Neuron (in vitro differentiated cells): ENCODE measurements around the gene WNT5B.

Source experiments
- H2AFZ ChIP-seq: one replicate; pipeline ENCODE4 v1.6.1; 2013; ENCODE audit warnings: low read depth, mild to moderate bottlenecking, inconsistent platforms, low read length, moderate library complexity
- H3K27me3 ChIP-seq: one replicate; pipeline ENCODE4 v1.6.1; 2013; ENCODE audit warnings: low read length; ENCODE audit not compliant: insufficient read depth
- H3K36me3 ChIP-seq: one replicate; pipeline ENCODE4 v1.6.1; 2013; ENCODE audit warnings: low read length; ENCODE audit not compliant: insufficient read depth
- H3K4me1 ChIP-seq: one replicate; pipeline ENCODE4 v1.6.1; 2013; ENCODE audit warnings: low read length; ENCODE audit not compliant: insufficient read depth
- H3K4me3 ChIP-seq: 2 replicates; pipeline ENCODE4 v1.5.1; 2013; ENCODE audit warnings: mild to moderate bottlenecking, low read length, moderate library complexity
- H3K9me3 ChIP-seq: one replicate; pipeline ENCODE4 v1.6.1; 2013; ENCODE audit warnings: low read length

WNT5B gene

GRCh38 chr12:1606021-1606622, 22.9 kb upstream of the WNT5B start:
- H3K4me1 ChIP-seq, result peaks cover 16% of the 10 kb centered on the region
- peaks cover 8% of the 10 kb centered on the region for H3K27me3 ChIP-seq
- H3K9me3 ChIP-seq, result no peaks in the 10 kb centered on the region
- H2AFZ ChIP-seq, result peak overlapping the region; percentile 21
- no peaks in the 10 kb centered on the region for H3K36me3 ChIP-seq
- peak overlapping the region; percentile 34 for H3K4me3 ChIP-seq

- H3K9me3 ChIP-seq, result no peaks in the 10 kb centered on the region
- H3K36me3 ChIP-seq, result no peaks in the 10 kb centered on the region
- H3K27me3 ChIP-seq, result peaks cover 8% of the 10 kb centered on the region
- no peak overlapping the region for H3K4me3 ChIP-seq
- peaks cover 34% of the 10 kb centered on the region for H3K4me1 ChIP-seq
- H2AFZ ChIP-seq, result no peak overlapping the region
Measured at GRCh38 chr12:1607940-1608712, 20.9 kb upstream of the WNT5B start.

- peaks cover 3% of the 10 kb centered on the region for H3K27me3 ChIP-seq
- no peaks in the 10 kb centered on the region for H3K9me3 ChIP-seq
- no peak overlapping the region for H3K4me3 ChIP-seq
- H2AFZ ChIP-seq, result no peak overlapping the region
- peaks cover 34% of the 10 kb centered on the region for H3K4me1 ChIP-seq
- no peaks in the 10 kb centered on the region for H3K36me3 ChIP-seq
Measured at GRCh38 chr12:1608713-1609119, 20.3 kb upstream of the WNT5B start.

GRCh38 chr12:1610072-1610643, 18.9 kb upstream of the WNT5B start:
- Histone ChIP-seq H3K9me3 (no peaks in the 10 kb centered on the region), H3K4me1 (peaks cover 31% of the 10 kb centered on the region), H2AFZ (no peak overlapping the region), H3K27me3 (peaks cover 2% of the 10 kb centered on the region), H3K36me3 (no peaks in the 10 kb centered on the region), H3K4me3 (no peak overlapping the region)

GRCh38 chr12:1611803-1612572, 17.0 kb upstream of the WNT5B start:
- Histone ChIP-seq H3K4me3 (peak overlapping the region; percentile 4), H3K36me3 (no peaks in the 10 kb centered on the region), H3K4me1 (peaks cover 19% of the 10 kb centered on the region)

GRCh38 chr12:1613860-1614259, 15.2 kb upstream of the WNT5B start:
- Histone ChIP-seq H3K4me3 (no peak overlapping the region), H3K9me3 (no peaks in the 10 kb centered on the region), H3K27me3 (peaks cover 2% of the 10 kb centered on the region), H3K4me1 (peaks cover 19% of the 10 kb centered on the region), H2AFZ (no peak overlapping the region), H3K36me3 (no peaks in the 10 kb centered on the region)

More at GRCh38 chr12:1611803-1612572, 17.0 kb upstream of the WNT5B start:
- no peaks in the 10 kb centered on the region for H3K9me3 ChIP-seq
- peaks cover 2% of the 10 kb centered on the region for H3K27me3 ChIP-seq
- peak overlapping the region; percentile 27 for H2AFZ ChIP-seq

- H3K27me3 ChIP-seq, result peaks cover 2% of the 10 kb centered on the region
- peaks cover 19% of the 10 kb centered on the region for H3K4me1 ChIP-seq
- no peak overlapping the region for H3K4me3 ChIP-seq
- H2AFZ ChIP-seq, result no peak overlapping the region
- H3K36me3 ChIP-seq, result no peaks in the 10 kb centered on the region
- no peaks in the 10 kb centered on the region for H3K9me3 ChIP-seq
Measured at GRCh38 chr12:1614360-1614759, 14.7 kb upstream of the WNT5B start.

GRCh38 chr12:1616233-1617066, 12.6 kb upstream of the WNT5B start:
- Histone ChIP-seq H3K36me3 (no peaks in the 10 kb centered on the region), H3K9me3 (no peaks in the 10 kb centered on the region), H2AFZ (no peak overlapping the region), H3K27me3 (peaks cover 2% of the 10 kb centered on the region), H3K4me3 (no peak overlapping the region), H3K4me1 (peaks cover 15% of the 10 kb centered on the region)

- H2AFZ ChIP-seq, result no peak overlapping the region
- peaks cover 2% of the 10 kb centered on the region for H3K27me3 ChIP-seq
Measured at GRCh38 chr12:1618489-1618888, 10.5 kb upstream of the WNT5B start.

GRCh38 chr12:1619159-1619558, 9.9 kb upstream of the WNT5B start:
- peaks cover 2% of the 10 kb centered on the region for H3K27me3 ChIP-seq
- no peak overlapping the region for H3K4me3 ChIP-seq
- peaks cover 2% of the 10 kb centered on the region for H3K4me1 ChIP-seq
- H2AFZ ChIP-seq, result no peak overlapping the region
- H3K9me3 ChIP-seq, result no peaks in the 10 kb centered on the region
- H3K36me3 ChIP-seq, result no peaks in the 10 kb centered on the region

More at GRCh38 chr12:1618489-1618888, 10.5 kb upstream of the WNT5B start:
- peaks cover 2% of the 10 kb centered on the region for H3K4me1 ChIP-seq
- H3K36me3 ChIP-seq, result no peaks in the 10 kb centered on the region
- no peak overlapping the region for H3K4me3 ChIP-seq
- no peaks in the 10 kb centered on the region for H3K9me3 ChIP-seq

GRCh38 chr12:1619587-1619986, 9.4 kb upstream of the WNT5B start:
- H3K4me3 ChIP-seq, result no peak overlapping the region

GRCh38 chr12:1620092-1620491, 8.9 kb upstream of the WNT5B start:
- H3K4me3 ChIP-seq, result no peak overlapping the region
- peaks cover 2% of the 10 kb centered on the region for H3K4me1 ChIP-seq
- H2AFZ ChIP-seq, result no peak overlapping the region
- H3K36me3 ChIP-seq, result no peaks in the 10 kb centered on the region
- H3K27me3 ChIP-seq, result no peaks in the 10 kb centered on the region
- no peaks in the 10 kb centered on the region for H3K9me3 ChIP-seq

More at GRCh38 chr12:1619587-1619986, 9.4 kb upstream of the WNT5B start:
- H2AFZ ChIP-seq, result no peak overlapping the region
- no peaks in the 10 kb centered on the region for H3K9me3 ChIP-seq
- no peaks in the 10 kb centered on the region for H3K36me3 ChIP-seq
- H3K4me1 ChIP-seq, result peaks cover 2% of the 10 kb centered on the region
- H3K27me3 ChIP-seq, result peaks cover under 1% of the 10 kb centered on the region
